Measurements from ENCODE around the gene PRR3. TPM values are rescaled to one million over a fixed set of nuclear protein-coding genes. Genes with fewer than 3 reads are reported as not detected.

Gene PRR3
- polyA plus RNA-seq, 1 donor from 2014 or later = 13.0 TPM

DNA sequence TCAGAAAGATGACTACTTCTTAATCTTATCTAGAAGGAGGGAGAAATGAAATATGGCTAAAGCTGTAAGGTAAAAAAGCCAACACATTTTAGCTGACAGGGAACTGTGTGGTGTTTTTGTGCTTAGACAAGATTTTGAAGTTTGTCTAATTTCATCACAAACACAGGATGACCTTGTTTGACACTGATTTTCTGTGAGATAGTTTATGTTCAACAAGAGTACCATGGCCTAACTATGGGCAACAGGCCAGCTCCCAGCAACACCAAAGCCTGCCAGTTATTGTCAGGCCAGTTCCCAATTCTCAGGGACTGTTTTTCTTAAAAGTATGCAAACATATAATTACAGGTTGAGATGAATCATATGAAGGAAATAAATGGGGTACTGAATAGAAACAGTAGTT is 8.7 kb downstream of the PRR3 start:
- no peak overlapping the region for H3K9ac ChIP-seq (ENCODE audit: low read length)
- peaks cover 7% of the 10 kb centered on the region for H3K27me3 ChIP-seq (ENCODE audit: insufficient read depth, low read depth, low read length)
- TF ChIP-seq TAF1 (IDR thresholded peaks at IDR 0.05; ENCODE audit: low read depth) = no peak
- no peak for TF ChIP-seq SMC3 (conservative IDR thresholded peaks at IDR 0.05; ENCODE audit: poor library complexity)
- TF ChIP-seq EZH2 (IDR thresholded peaks at IDR 0.05; ENCODE audit: borderline replicate concordance, insufficient read depth, low read length, poor library complexity, severe bottlenecking) = no peak
- no peak for TF ChIP-seq MXI1 (conservative IDR thresholded peaks at IDR 0.05; ENCODE audit: poor library complexity, severe bottlenecking)
- TF ChIP-seq RAD21 (conservative IDR thresholded peaks at IDR 0.05) = no peak
- TF ChIP-seq, protein P1, sequence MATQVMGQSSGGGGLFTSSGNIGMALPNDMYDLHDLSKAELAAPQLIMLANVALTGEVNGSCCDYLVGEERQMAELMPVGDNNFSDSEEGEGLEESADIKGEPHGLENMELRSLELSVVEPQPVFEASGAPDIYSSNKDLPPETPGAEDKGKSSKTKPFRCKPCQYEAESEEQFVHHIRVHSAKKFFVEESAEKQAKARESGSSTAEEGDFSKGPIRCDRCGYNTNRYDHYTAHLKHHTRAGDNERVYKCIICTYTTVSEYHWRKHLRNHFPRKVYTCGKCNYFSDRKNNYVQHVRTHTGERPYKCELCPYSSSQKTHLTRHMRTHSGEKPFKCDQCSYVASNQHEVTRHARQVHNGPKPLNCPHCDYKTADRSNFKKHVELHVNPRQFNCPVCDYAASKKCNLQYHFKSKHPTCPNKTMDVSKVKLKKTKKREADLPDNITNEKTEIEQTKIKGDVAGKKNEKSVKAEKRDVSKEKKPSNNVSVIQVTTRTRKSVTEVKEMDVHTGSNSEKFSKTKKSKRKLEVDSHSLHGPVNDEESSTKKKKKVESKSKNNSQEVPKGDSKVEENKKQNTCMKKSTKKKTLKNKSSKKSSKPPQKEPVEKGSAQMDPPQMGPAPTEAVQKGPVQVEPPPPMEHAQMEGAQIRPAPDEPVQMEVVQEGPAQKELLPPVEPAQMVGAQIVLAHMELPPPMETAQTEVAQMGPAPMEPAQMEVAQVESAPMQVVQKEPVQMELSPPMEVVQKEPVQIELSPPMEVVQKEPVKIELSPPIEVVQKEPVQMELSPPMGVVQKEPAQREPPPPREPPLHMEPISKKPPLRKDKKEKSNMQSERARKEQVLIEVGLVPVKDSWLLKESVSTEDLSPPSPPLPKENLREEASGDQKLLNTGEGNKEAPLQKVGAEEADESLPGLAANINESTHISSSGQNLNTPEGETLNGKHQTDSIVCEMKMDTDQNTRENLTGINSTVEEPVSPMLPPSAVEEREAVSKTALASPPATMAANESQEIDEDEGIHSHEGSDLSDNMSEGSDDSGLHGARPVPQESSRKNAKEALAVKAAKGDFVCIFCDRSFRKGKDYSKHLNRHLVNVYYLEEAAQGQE (IDR thresholded peaks at IDR 0.05; ENCODE audit: borderline replicate concordance) = no peak
- TF ChIP-seq, protein P2, sequence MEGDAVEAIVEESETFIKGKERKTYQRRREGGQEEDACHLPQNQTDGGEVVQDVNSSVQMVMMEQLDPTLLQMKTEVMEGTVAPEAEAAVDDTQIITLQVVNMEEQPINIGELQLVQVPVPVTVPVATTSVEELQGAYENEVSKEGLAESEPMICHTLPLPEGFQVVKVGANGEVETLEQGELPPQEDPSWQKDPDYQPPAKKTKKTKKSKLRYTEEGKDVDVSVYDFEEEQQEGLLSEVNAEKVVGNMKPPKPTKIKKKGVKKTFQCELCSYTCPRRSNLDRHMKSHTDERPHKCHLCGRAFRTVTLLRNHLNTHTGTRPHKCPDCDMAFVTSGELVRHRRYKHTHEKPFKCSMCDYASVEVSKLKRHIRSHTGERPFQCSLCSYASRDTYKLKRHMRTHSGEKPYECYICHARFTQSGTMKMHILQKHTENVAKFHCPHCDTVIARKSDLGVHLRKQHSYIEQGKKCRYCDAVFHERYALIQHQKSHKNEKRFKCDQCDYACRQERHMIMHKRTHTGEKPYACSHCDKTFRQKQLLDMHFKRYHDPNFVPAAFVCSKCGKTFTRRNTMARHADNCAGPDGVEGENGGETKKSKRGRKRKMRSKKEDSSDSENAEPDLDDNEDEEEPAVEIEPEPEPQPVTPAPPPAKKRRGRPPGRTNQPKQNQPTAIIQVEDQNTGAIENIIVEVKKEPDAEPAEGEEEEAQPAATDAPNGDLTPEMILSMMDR (IDR thresholded peaks at IDR 0.05; ENCODE audit: poor library complexity, severe bottlenecking) = no peak
- no peak overlapping the region for H3K4me3 ChIP-seq (ENCODE audit: low read length)
- no peaks in the 10 kb centered on the region for H3K9me3 ChIP-seq (ENCODE audit: low read length)
- peaks cover 12% of the 10 kb centered on the region for H3K36me3 ChIP-seq (ENCODE audit: insufficient read depth, low read length)
- H3K4me2 ChIP-seq (ENCODE audit: low read length) = no peak overlapping the region
- H4K20me1 ChIP-seq (ENCODE audit: insufficient read depth) = no peaks in the 10 kb centered on the region
- H3K27ac ChIP-seq (ENCODE audit: low read length) = no peak overlapping the region
- H3K79me2 ChIP-seq (replicated peaks; ENCODE audit: insufficient read depth, low read length) = no peaks in the 10 kb centered on the region
- no peaks in the 10 kb centered on the region for H3F3A ChIP-seq (ENCODE audit: insufficient read depth, low read length, poor library complexity, severe bottlenecking)
- H2AFZ ChIP-seq (ENCODE audit: low read depth, low read length) = no peak overlapping the region
- H3K9me2 ChIP-seq (ENCODE audit: insufficient read depth, low read length) = no peaks in the 10 kb centered on the region

DNA sequence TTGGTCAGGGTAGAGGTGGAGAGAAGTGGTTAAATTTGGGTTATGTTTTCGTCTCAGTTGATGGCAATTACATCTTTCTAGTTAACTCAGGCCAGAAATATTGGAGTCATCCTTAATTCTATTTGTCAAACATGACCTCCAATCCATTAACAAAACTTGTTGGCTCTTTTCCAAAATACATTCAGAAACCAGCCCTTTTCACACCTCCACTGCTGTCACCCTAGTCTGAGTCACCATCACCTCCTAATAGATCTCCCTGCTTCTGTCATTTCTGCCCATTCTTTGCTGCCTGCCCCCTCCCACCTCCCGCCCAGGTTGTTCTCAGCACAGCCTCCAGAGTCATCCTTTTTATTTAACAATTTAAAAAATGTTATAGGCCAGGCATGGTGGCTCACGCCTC is 11.2 kb downstream of the PRR3 start:
- no peak overlapping the region for H2AFZ ChIP-seq (ENCODE audit: low read depth, low read length)
- H3K9me2 ChIP-seq (ENCODE audit: insufficient read depth, low read length) = no peaks in the 10 kb centered on the region
- no peaks in the 10 kb centered on the region for H4K20me1 ChIP-seq (ENCODE audit: insufficient read depth)
- H3K79me2 ChIP-seq (replicated peaks; ENCODE audit: insufficient read depth, low read length) = peaks cover 18% of the 10 kb centered on the region
- no peak overlapping the region for H3K27ac ChIP-seq (ENCODE audit: low read length)
- no peak overlapping the region for H3K4me2 ChIP-seq (ENCODE audit: low read length)
- H3K9me3 ChIP-seq (ENCODE audit: low read length) = no peaks in the 10 kb centered on the region
- H3F3A ChIP-seq (ENCODE audit: insufficient read depth, low read length, poor library complexity, severe bottlenecking) = no peaks in the 10 kb centered on the region
- TF ChIP-seq MXI1 (conservative IDR thresholded peaks at IDR 0.05; ENCODE audit: poor library complexity, severe bottlenecking) = no peak
- TF ChIP-seq POLR2AphosphoS5 (IDR thresholded peaks at IDR 0.05) = no peak
- TF ChIP-seq, protein P2 (IDR thresholded peaks at IDR 0.05; ENCODE audit: poor library complexity, severe bottlenecking) = no peak
- no peak for TF ChIP-seq EZH2 (IDR thresholded peaks at IDR 0.05; ENCODE audit: borderline replicate concordance, insufficient read depth, low read length, poor library complexity, severe bottlenecking)
- TF ChIP-seq SMC3 (conservative IDR thresholded peaks at IDR 0.05; ENCODE audit: poor library complexity) = no peak
- TF ChIP-seq, protein P1 (IDR thresholded peaks at IDR 0.05; ENCODE audit: borderline replicate concordance) = no peak
- TF ChIP-seq RAD21 (conservative IDR thresholded peaks at IDR 0.05) = no peak
- no peak for TF ChIP-seq EP300 (conservative IDR thresholded peaks at IDR 0.05; ENCODE audit: poor library complexity, severe bottlenecking)
- TF ChIP-seq TAF1 (IDR thresholded peaks at IDR 0.05; ENCODE audit: low read depth) = no peak
- no peak overlapping the region for H3K9ac ChIP-seq (ENCODE audit: low read length)
- no peaks in the 10 kb centered on the region for H3K36me3 ChIP-seq (ENCODE audit: insufficient read depth, low read length)
- H3K4me3 ChIP-seq (ENCODE audit: low read length) = no peak overlapping the region
- H3K27me3 ChIP-seq (ENCODE audit: insufficient read depth, low read depth, low read length) = peaks cover 7% of the 10 kb centered on the region
